BJ (cell line): ENCODE results near the gene HDLBP. TPM values are rescaled to one million over a fixed set of nuclear protein-coding genes. Genes with fewer than 3 reads are reported as not detected.

ENCODE experiments used
- CTCF ChIA-PET: fragments of 350-600 bp; formaldehyde crosslinking; extraction: SDS; loops from one replicate; lab custom pipeline; 2021; ENCODE audit warnings: antibody characterized with exemption, inconsistent platforms; lab: Yijun Ruan, JAX
- POLR2A ChIA-PET: fragments of 300-600 bp; sonication (Branson Sonifier 250); formaldehyde crosslinking; extraction: SDS; loops from one replicate; lab custom pipeline; 2021; ENCODE audit warnings: antibody characterized with exemption; lab: Charles Lee
- DNase-seq: peaks from one replicate; pipeline ENCODE4 v3.0.0-alpha.2; 2011; ENCODE audit warnings: low read depth
- H3K27me3 ChIP-seq: 2 replicates; pipeline ENCODE4 v1.6.0; 2011; ENCODE audit warnings: low read length; ENCODE audit not compliant: control insufficient read depth, insufficient read depth
- H3K36me3 ChIP-seq: 2 replicates; pipeline ENCODE4 v1.5.1; 2011; ENCODE audit warnings: low read length; ENCODE audit not compliant: control insufficient read depth, insufficient read depth
- H3K4me3 ChIP-seq: 2 replicates; pipeline ENCODE4 v1.5.1; 2011; ENCODE audit warnings: low read depth, mild to moderate bottlenecking, control low read depth, low read length
- CTCF ChIP-seq: IDR thresholded peaks from 2 replicates; pipeline ENCODE4 v1.5.1; 2011; ENCODE audit warnings: low read depth, mild to moderate bottlenecking, control low read depth, inconsistent platforms, low read length, moderate library complexity; ENCODE audit not compliant: insufficient read depth
- polyA plus RNA-seq: library from polyadenylated mRNA; depleted of rRNA; stranded (reverse); fragments of >200 nt; gene quantifications from 2 replicates; pipeline ENCODE4 v1.2.3, GENCODE V29; 2011

Gene HDLBP
- polyA plus RNA-seq, 1 experiment = 948 TPM

GRCh38 chr2:241228860-241229516 is 86.5 kb downstream of the HDLBP start:
- H3K36me3 ChIP-seq = peaks cover 64% of the 10 kb centered on the region
- POLR2A ChIA-PET = no interaction called here
- CTCF ChIA-PET = interaction anchor here (0.5 kb wide), 1 partner anchor 134 kb away, joined by 6 read pairs; no protein-coding TSS in a partner anchor
- H3K4me3 ChIP-seq = no peak overlapping the region
- no peak for DNase-seq
- no peaks in the 10 kb centered on the region for H3K27me3 ChIP-seq
- no peak for TF ChIP-seq CTCF

DNA sequence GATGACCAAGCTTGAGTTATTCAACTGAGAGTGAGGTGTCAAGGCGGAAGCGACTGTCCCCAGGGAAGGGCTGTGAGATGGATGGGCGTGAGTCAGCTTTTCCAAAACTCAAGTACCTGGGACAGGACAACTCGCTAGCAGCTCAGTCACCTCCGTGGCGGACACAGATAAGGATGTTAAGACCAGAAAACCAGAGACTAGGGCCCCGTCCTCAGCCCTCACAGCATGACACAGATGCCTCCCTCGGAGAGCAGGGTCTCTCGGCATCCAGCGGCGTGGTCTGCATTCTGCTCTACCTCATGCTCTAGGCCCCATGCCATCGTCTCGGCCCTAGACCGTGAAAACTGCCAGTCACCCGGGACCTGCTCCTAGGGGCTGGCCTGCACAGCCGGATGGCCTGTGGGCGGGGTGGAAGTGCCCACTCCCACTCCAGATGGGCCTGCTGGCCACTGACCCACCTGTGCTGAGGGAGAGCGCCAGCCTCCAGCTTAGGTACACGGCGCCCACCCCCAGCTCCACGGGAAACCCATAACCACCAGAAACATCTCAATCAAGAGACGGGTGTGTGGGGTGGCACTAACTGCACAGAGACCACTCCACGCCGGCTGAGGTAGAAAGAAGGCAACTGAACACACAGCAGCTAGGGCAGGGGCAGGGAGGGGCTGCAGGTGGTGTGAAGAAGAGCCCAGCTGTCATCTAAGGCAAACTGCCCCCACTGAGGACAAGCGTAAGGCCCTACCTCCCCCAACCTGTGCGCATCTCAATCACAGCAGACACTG is 87.2 kb downstream of the HDLBP start:
- Histone ChIP-seq H3K4me3 (no peak overlapping the region), H3K27me3 (no peaks in the 10 kb centered on the region), H3K36me3 (peaks cover 58% of the 10 kb centered on the region)
- ChIA-PET POLR2A (no interaction called here), CTCF (interaction anchor here (0.5 to 1.2 kb wide), 2 partner anchors 19 to 134 kb away, joined by 3 to 6 read pairs; no protein-coding TSS in a partner anchor)
- TF ChIP-seq CTCF = no peak
- DNase-seq = no peak

- ChIA-PET CTCF (interaction anchor here (1.2 kb wide), 1 partner anchor 19 kb away, joined by 3 read pairs; no protein-coding TSS in a partner anchor), POLR2A (no interaction called here)
- DNase-seq = no peak
- no peak overlapping the region for H3K4me3 ChIP-seq
- TF ChIP-seq CTCF = no peak
- H3K27me3 ChIP-seq = no peaks in the 10 kb centered on the region
- peaks cover 54% of the 10 kb centered on the region for H3K36me3 ChIP-seq
Observed at GRCh38 chr2:241227594-241227993, 87.9 kb downstream of the HDLBP start.

DNA sequence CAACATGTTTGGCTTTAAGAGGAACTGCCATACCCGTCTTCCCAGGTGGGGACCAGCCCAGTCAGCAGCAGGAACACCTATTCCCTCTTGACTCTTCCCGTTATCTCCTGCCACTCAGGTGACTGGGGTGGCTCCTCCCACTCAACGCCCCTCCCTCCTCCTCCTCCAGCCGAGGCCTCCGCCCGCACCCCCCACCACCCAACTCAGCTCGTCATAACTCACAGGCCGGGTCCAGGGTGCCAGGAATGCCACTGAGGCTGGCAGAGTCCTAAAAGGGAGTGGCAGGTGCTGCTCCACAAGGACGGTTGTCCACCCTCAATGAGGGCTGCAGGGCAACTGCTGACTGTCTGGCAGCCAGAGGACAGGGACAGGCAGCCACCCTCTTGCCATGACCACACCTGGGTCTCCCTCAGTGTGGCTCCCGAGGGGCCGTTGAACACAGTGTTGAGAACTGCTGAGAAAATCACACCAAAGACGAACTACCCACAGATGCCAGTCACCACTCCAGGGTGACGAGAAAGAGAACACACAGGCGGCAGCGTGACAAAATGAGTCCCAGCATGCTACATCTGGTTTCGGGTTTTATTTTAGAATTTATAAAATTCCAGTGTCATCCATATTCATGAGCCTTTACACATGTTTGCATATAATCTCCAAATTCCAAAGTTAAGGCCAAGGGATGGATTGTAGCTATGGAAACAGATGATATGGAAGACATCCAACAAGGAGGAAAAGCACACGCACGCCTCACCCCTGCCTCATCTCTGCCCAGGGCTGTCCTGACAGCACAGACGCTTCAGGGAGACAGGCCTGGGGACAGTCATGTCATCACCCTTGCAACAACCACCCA is 88.5 kb downstream of the HDLBP start:
- Histone ChIP-seq H3K27me3 (no peaks in the 10 kb centered on the region), H3K4me3 (no peak overlapping the region), H3K36me3 (peaks cover 52% of the 10 kb centered on the region)
- TF ChIP-seq CTCF = no peak
- ChIA-PET POLR2A (no interaction called here), CTCF (interaction anchor here (1.2 kb wide), 1 partner anchor 20 kb away, joined by 3 read pairs; no protein-coding TSS in a partner anchor)
- DNase-seq = no peak
